HG02610 (cell line): ENCODE results near the gene MTA2.

Source experiments
- ATAC-seq: cut with Tn5 transposase; IDR thresholded peaks from one replicate; pipeline ENCODE4 v1.9.1; 2021; ENCODE audit warnings: mild to moderate bottlenecking, moderate library complexity; ENCODE audit not compliant: unreplicated experiment

MTA2 gene

DNA sequence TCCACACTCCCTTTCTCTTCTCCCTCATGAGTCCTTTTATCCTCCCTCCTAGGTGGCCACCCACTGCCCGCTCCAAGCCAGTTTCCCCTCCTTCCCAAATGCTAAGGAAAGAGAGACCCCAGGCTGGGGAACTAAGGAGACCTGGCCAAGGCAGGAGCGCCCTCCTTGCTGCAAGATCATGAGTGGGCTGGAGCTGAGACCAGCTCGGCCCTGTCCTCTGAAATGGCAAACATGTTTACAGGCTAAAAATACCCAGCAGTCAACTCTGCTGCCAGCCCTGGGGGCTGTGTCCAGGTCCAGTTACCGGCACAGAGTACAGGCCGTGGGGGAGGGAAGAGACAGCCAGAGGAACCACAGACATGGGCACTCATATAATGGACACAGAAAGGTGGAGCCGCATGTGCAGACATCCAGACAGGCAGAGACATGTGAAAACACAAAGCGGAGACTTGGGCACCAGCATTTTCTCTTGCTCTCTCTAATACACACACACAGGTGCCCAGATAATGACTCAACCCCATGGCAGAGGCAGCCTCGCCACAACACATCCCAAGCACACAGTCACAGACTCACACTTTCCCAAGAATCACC, 53.9 kb downstream of the MTA2 start:
- ATAC-seq = no peak

DNA sequence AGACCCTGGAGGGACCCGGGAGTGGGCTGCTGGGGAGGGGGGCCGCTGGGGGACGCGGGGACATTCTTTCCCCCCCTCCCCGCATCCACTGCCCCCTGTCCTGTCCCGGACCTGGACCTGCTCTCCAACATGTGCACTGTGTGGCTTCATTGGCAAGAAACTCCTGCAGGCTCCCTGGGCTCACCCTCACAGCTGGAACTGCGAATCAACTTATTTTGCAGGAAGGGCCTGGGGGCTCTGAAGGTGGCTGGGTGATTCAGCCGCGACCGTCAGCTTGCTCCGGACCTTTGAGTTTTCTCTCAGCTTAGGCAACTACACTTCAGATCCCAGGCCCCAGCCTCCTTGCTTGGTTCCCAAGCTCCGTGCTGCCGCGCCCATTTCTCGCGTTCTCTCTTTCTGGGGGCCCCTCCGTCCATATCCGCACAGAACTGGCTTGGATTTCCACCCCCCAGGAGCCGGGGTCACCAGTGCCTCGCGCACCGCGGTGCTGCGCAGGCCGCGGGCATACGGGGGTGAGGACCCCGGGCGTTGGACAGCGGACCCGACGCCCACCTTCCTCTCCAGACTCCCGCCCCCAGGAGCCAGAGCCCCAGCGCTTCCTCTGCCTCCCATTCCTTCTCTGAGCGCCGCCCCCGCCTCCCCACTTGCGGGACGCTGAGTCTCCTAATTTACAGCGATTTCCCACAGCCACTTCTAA, 54.6 kb downstream of the MTA2 start:
- ATAC-seq = no peak

DNA sequence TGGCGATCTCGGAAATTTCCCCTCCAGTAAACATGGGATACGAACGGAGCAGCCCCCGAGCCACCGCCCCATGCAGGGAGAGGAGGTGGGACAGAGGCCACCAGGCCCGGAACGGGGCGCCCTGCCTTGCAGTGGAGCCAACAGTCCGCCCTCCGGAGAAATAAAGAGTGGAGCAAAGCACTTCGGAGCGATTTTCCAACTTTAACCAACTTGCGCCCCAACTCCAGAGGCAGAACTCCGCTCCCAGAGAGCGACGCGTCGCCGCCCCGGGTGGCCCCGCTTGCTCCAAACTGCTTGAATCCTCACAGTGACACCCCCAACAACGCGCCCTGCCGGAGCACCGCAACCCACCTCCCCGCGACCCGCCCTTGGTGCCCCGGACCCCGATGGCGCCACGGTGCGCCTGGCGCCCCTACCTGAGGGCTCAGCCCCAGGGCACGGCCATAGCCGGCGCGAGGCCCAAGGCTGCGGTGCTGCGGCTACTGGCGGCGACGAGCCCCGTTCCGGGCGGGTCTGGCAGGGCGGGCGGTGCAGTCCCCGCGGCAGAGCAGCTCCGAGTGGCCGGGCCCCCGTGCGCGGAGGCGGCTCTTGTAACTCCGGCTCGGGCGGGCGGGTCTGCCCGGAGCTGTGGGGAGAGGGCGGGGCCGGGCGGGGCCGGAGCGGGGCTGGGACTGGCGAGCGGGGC, 55.3 kb downstream of the MTA2 start, which contains the start of gene AHNAK:
TSS of gene AHNAK (minus strand) at position 563 of the 685 bp plus-strand sequence. CDS start 10,708 bp downstream, outside the sequence.
- no peak for ATAC-seq

DNA sequence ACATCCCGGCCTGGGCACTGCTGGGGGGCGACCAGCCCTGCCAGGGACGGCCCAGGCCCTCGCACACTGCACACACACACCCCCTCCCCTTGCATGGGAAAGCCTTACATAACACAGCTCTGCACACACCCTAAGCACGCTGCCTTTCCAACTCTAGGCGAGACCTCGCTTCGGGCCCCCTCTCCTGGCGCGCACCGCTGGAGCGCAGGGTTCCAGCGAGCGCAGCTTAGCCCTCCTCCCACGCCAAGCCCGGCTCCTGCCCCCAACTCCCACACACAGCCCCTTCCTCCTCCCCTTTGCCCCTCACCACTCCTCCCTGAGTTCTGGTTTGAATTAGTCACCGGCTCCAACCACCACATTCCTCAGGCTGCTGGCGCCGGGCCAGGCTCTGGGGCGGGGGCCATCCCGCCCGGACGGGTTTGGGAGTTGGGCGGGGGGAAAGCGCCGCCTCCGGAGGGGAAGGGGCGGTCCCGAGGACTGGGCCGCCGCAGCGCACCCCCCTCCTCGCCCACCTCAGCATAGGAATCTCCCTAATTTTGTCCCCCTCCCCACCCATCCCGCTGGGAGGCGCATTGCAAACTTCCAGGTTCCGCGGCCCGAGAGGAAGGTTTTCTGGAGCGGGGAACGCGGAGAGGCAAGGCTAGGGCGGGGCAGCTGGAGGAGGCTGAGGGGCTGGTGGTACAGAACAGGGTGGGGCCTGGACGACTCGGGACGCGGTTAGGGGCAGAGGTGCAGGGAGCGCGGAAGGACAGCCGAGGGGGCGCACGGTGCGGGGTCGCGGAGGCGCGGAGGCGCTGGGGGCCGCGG, 56.0 kb downstream of the MTA2 start:
- no peak for ATAC-seq

DNA sequence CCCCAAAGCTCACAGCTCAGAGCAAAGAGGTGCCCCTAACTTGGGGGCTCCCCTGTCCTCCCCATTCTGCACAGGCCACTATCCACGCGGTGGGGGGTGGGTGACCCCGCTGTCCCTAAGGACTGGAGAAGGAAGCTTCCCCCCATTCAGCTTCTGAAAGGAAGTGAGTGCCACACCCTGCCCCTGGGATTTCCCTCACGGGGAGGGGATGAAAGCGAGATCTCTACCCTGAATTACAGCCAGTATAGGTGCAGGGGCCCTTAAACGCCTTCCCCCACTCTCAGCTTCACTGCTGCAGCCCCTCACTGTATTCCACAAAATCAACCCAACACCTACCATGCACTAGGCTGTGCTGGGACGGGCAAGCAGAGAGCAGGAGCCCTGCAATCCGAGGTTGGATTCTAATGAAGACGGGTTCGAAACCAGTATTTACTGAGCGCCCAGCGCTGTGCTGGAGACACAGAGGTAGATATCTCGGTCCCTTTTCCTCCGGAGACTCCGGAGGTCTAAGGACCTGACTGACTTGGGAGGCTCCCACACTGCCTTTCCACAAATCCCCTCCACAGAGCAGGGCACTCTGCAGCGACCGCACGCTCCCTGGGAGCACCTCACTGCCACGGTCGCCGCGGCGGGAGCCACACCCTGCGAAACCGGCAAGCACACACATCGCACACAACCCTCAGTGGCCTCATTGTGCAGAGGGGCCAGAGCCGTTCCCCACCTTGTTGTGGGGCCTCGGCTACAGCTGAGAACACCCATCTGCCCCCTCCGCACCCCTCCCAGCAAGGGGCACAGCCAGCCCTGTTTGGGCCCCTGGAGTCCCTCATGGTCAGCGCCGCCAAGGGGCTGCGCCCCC, 56.9 kb downstream of the MTA2 start:
- no peak for ATAC-seq

DNA sequence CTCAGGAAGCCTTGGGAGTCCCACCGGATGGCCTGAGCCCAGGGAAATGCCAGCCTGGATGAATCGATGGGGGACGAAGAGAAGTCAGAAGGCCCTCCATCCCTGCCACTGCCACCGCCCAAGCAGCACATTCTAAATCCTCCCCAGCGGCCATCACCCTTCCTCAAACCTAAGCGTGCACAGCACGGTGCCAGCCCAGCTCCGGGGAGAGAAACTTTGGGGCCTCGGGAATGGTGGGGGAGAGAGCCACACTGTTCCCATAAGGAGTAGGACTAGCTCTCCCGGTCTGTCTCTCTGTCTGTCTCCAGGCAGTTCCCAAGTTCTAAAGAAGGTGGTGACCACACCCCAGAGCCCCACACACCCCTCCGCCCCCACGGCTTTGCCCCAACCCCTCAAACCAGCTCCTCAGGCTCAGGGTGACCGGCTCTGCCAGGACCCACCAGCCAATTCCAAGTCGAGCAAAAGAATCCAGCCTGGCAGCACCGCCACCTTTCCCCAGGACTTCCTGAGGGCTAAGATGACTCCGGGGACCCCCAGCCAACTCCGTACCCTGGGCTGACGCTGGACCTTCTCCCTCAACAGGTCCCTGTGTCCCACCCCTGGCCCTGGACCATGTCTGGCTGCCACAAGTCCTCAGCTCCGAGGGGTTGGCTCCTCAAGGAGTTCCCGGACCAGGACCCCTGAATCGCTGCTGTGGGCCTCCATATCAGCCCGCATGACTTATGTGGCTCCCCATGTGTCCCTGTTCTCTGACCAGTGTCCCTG, 57.8 kb downstream of the MTA2 start:
- ATAC-seq = no peak
